Measurements from ENCODE around the gene LITAFD. TPM values are rescaled to one million over a fixed set of nuclear protein-coding genes. Genes with fewer than 3 reads are reported as not detected.

Gene LITAFD
- total and polyA plus RNA-seq, 3 donors from 2014 or later = 2.2 to 10.5 (median 3.8) TPM

DNA sequence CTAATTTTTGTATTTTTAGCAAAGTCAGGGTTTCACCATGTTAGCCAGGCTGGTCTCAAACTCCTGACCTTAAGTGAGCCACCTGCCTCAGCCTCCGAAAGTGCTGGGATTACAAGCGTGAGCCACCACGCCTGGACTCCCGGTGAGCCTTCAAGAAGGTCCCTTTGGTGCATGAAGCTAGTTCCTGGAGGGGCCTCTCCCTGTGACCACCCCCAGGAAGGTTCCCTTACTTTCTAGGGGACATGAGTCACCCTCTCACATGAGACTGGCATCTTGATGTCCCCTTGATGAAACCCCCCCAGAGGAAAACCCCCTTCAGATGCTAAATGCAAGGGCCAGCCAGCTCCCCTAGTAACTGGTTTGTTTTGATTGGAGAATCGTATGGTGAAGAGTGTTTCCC, 26.2 kb upstream of the LITAFD start:
- WGBS, 2 donors = 64 to 88% methylated on average over 3 to 5 of the region's 5 CpGs
- intact Hi-C loops (cut with DNase I; ENCODE audit: low total_unique reads) = no loop called here
- H3K9me3 ChIP-seq = no peaks in the 10 kb centered on the region
- peaks cover 18% of the 10 kb centered on the region for H3K4me1 ChIP-seq
- TF ChIP-seq, protein P1, sequence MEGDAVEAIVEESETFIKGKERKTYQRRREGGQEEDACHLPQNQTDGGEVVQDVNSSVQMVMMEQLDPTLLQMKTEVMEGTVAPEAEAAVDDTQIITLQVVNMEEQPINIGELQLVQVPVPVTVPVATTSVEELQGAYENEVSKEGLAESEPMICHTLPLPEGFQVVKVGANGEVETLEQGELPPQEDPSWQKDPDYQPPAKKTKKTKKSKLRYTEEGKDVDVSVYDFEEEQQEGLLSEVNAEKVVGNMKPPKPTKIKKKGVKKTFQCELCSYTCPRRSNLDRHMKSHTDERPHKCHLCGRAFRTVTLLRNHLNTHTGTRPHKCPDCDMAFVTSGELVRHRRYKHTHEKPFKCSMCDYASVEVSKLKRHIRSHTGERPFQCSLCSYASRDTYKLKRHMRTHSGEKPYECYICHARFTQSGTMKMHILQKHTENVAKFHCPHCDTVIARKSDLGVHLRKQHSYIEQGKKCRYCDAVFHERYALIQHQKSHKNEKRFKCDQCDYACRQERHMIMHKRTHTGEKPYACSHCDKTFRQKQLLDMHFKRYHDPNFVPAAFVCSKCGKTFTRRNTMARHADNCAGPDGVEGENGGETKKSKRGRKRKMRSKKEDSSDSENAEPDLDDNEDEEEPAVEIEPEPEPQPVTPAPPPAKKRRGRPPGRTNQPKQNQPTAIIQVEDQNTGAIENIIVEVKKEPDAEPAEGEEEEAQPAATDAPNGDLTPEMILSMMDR (IDR thresholded peaks at IDR 0.05) = no peak
- TF ChIP-seq POLR2A (IDR thresholded peaks at IDR 0.05) = no peak
- H3K4me3 ChIP-seq = no peak overlapping the region
- H3K27me3 ChIP-seq = no peaks in the 10 kb centered on the region
- H3K27ac ChIP-seq = no peak overlapping the region
- no peaks in the 10 kb centered on the region for H3K36me3 ChIP-seq (ENCODE audit: low read depth, missing control alignments)
- DNase-seq = no peak

DNA sequence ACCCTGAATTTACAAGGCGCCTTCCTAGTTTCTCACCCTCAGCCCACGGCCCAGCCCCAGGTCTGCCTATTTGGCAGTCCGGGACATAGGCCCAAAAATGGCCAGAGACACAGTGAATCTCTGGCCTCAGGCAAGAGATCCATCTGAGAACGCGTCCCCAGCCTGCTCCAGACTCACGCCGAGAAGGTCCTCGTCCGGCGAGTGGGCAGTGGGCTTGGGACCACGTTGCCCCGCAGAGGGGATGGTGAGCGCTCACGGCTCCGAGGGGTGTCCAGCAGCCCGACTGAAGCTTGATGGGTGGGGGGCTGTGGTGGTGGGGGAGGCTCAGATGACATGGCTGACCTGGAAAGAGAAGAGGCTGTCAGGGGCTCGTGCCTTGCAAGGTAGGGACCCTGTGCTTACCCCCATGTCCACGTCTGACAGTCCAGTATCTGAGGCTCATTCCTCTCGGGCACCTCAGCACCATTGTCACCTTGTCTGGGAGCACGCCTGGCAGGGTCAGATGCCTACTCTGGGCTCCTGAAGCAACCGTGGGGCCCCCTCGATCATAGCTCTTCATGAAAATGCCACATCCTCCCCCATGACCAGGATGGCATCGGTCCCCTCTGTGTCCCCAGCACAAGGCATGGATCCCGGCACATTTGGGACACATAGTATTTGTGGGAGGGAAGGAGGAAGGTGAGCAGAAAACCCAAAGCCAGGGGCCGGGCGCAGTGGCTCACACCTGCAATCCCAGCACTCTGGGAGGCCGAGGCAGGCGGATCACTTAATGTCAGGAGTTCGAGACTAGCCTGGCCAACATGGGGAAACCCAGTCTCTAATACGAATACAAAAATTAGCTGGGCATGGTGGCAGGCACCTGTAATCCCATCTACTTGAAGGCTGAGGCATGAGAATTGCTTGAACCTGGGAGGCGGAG, 22.9 kb upstream of the LITAFD start:
- no peak for DNase-seq
- WGBS, 2 donors = 93 to 94% methylated on average over 30 to 31 of the region's 31 CpGs
- Histone ChIP-seq H3K27me3 (no peaks in the 10 kb centered on the region), H3K9me3 (no peaks in the 10 kb centered on the region), H3K36me3 (ENCODE audit: low read depth, missing control alignments) (no peaks in the 10 kb centered on the region), H3K4me3 (no peak overlapping the region), H3K27ac (no peak overlapping the region), H3K4me1 (peaks cover 38% of the 10 kb centered on the region)
- TF ChIP-seq, protein P1 (IDR thresholded peaks at IDR 0.05) = no peak
- no peak for TF ChIP-seq POLR2A (IDR thresholded peaks at IDR 0.05)
- intact Hi-C loops (cut with DNase I; ENCODE audit: low total_unique reads) = no loop called here

DNA sequence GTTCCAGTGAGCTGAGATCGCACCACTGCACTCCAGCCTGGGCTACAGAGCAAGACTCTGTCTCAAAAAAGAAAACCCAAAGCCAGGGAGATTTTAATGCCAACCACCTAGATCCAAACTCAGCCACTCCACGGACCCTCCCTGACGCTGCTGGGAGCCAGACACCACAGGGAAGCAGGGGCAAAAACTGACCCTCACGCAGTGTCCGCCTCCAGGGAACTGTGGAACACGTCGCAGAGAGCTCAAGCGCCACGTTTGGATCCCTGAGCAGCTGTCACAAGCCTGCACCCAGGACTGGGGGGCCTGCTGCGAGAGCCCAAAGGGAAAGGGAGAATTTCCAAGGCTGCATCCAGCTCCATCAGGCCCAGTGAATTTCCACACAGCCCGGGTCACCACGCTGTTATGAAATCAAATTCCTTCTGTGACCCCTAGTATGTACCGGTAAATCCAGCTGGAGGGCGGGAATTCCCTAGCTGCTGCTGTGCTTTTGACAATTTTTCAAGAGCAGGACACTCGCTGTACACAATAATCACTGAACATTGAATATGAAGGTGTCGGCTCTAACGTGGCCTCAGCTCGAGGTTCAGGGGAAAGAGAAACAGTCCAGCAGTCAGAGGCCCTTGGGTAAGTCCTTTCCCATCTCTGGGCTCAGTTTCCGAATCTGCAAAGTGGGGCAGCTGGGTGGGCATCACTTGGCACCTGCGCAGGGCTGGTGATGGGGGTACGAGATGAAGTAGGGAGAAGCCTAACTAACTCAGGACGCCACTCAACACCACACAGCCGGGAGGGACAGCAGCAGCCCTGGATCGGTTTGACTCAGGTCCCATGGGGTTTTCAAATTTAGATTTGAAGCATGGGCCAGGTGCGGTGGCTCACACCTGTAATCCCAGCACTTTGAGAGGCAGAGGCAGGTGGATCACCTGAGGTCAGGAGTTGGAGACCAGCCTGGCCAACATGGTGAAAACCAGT, 22.0 kb upstream of the LITAFD start:
- no peaks in the 10 kb centered on the region for H3K36me3 ChIP-seq (ENCODE audit: low read depth, missing control alignments)
- 58 to 64% methylated on average over 22 to 25 of the region's 25 CpGs for WGBS, 2 donors
- H3K9me3 ChIP-seq = no peaks in the 10 kb centered on the region
- peaks cover 47% of the 10 kb centered on the region for H3K4me1 ChIP-seq
- peak; percentile 70 for DNase-seq
- no peak overlapping the region for H3K27ac ChIP-seq
- intact Hi-C loops (cut with DNase I; ENCODE audit: low total_unique reads) = no loop called here
- TF ChIP-seq, protein P1 (IDR thresholded peaks at IDR 0.05) = no peak
- no peak for TF ChIP-seq POLR2A (IDR thresholded peaks at IDR 0.05)
- no peak overlapping the region for H3K4me3 ChIP-seq
- no peaks in the 10 kb centered on the region for H3K27me3 ChIP-seq

DNA sequence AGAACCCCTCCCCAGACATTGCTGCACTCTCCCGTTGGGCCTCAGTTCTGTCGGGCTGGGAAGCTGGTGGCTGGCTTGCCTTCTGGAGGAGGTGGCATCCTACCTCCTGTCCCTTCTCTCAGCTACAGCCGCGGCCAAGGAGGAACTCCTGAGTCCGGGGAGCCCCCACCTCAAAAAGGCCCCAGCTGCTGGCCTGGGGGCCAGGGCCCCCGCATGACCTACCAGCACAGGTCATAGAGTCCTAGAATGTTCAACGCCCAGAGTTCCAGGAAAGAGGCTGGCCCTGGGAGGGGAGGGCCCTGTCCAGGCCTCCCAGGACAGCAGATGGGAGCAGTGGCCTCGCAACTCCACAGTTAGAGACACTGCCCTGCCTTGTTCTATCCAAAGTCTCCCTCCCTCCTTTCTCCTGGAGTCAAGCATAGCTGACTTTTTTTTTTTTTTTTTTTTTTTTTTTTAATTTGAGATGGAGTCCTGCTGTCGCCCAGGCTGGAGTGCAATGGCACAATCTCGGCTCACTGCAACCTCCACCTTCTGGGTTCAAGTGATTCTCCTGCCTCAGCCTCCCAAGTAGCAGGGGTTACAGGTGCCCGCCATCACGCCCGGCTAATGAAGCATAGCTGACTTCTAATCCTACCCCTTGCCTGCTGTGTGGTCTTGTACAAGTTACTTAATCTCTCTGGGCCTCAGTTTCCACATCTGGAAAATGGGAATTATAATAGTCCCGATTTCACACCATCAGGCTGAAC, 20.4 kb upstream of the LITAFD start:
- Histone ChIP-seq H3K27me3 (no peaks in the 10 kb centered on the region), H3K36me3 (ENCODE audit: low read depth, missing control alignments) (no peaks in the 10 kb centered on the region), H3K4me3 (no peak overlapping the region), H3K9me3 (no peaks in the 10 kb centered on the region), H3K4me1 (peaks cover 62% of the 10 kb centered on the region), H3K27ac (no peak overlapping the region)
- WGBS, 2 donors = 57 to 79% methylated on average over 14 of the region's 14 CpGs
- no peak for TF ChIP-seq POLR2A (IDR thresholded peaks at IDR 0.05)
- TF ChIP-seq, protein P1 (IDR thresholded peaks at IDR 0.05) = no peak
- intact Hi-C loops (cut with DNase I; ENCODE audit: low total_unique reads) = no loop called here
- DNase-seq = peak; percentile 75

Data from testis (tissue), 3 donors.